GM10248 (cell line): ENCODE results near the gene FAIM2.

ENCODE experiments used
- CTCF ChIA-PET: fragments of 300-600 bp; sonication (Branson Sonifier 250); formaldehyde crosslinking; extraction: SDS; loops from one replicate; lab custom pipeline; 2021; ENCODE audit warnings: antibody characterized with exemption; lab: Yijun Ruan, JAX
- POLR2A ChIA-PET: fragments of 350-650 bp; sonication (Branson Sonifier 250); formaldehyde crosslinking; extraction: SDS; loops from one replicate; lab custom pipeline; 2020; ENCODE audit warnings: antibody characterized with exemption; lab: Yijun Ruan, JAX
- DNase-seq: peaks from one replicate; pipeline ENCODE4 v3.0.0; 2012; ENCODE audit errors: extremely low spot score
- CTCF ChIP-seq: IDR thresholded peaks from 2 replicates; pipeline ENCODE4 v1.5.1; 2012; ENCODE audit warnings: mild to moderate bottlenecking, low read depth; ENCODE audit errors: extremely low read depth, missing control alignments, control extremely low read depth

FAIM2 gene

GRCh38 chr12:49932533-49933130 is 28.9 kb upstream of the FAIM2 start:
- no peak for TF ChIP-seq CTCF
- ChIA-PET CTCF (interaction anchor here (2.0 to 10.0 kb wide), 3 partner anchors 10 to 35 kb away, joined by 10 to 65 read pairs (median 16); no protein-coding TSS in a partner anchor), POLR2A (no interaction called here)
- DNase-seq: no peak

- ChIA-PET POLR2A (no interaction called here), CTCF (interaction anchor here (0.9 to 10.0 kb wide), 5 partner anchors 10 to 179 kb away, joined by 3 to 65 read pairs (median 10); partner anchors contain the start of gene COX14)
- no peak for DNase-seq
- TF ChIP-seq CTCF: no peak
Observed at GRCh38 chr12:49932023-49932422, 28.3 kb upstream of the FAIM2 start.

DNA sequence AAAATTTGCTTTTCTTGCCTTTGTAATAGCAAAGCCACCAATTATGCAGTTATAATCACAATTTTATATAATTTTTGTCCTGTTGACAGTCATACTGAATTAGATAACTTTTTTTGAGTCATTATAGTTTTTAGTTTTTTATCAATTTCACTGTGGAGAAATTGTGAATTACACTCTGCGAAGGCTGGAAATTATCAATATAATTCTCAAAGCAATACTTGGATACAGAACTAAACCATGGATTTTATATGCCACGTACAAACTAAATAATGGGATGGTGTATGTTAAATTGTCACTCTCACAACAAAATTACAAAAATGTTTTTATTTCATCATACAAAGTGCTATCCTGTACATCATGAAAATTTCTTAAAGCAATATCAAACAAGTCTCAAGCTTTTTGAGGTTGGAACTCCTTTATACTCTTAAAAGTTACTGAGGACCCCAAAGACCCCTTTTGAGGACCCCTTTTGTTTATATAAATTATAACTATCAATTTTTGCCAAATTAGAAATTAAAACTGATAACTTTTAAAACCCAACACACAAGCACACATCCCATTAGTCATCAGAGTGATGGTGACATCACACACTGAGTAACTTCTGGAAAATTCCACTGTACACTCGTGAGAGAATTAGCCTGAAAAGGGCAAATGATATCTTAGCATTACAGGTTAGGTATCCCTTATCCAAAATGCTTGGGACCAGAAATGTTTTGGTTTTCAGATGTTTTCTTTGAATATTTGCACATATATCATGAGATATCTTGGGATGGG is 27.0 kb upstream of the FAIM2 start:
- CTCF ChIA-PET: interaction anchor here (0.7 to 10.0 kb wide), 4 partner anchors 12 to 36 kb away, joined by 3 to 65 read pairs (median 13); no protein-coding TSS in a partner anchor
- no peak for TF ChIP-seq CTCF
- POLR2A ChIA-PET: no interaction called here
- DNase-seq: no peak

DNA sequence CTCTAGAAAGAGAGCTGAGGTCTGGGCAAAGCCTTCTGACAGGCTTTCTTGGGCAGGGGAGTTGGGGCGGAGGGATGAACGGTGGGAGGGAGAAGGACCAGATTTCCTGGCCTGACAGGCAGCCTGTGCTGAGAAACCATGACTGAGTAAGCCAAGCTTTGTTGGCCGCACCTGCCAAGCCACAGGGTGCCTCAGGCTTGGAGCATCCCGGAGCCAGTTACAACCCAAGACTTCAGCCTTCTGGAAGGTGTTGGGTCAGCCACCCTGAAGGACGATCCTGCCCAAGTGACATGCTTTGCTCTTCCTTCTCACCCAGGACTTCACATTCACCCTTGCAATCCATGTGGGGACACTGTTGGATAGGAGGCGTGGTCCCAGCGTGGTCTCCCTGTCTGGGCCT is 25.9 kb upstream of the FAIM2 start:
- CTCF ChIA-PET: interaction anchor here (0.7 to 10.0 kb wide), 4 partner anchors 11 to 38 kb away, joined by 3 to 65 read pairs (median 10); no protein-coding TSS in a partner anchor
- TF ChIP-seq CTCF: no peak
- POLR2A ChIA-PET: no interaction called here
- DNase-seq: no peak

- ChIA-PET CTCF (interaction anchor here (0.7 to 10.0 kb wide), 5 partner anchors 13 to 39 kb away, joined by 3 to 65 read pairs (median 4); no protein-coding TSS in a partner anchor), POLR2A (no interaction called here)
- TF ChIP-seq CTCF: no peak
- DNase-seq: no peak
Observed at GRCh38 chr12:49928471-49928870, 24.8 kb upstream of the FAIM2 start.

DNA sequence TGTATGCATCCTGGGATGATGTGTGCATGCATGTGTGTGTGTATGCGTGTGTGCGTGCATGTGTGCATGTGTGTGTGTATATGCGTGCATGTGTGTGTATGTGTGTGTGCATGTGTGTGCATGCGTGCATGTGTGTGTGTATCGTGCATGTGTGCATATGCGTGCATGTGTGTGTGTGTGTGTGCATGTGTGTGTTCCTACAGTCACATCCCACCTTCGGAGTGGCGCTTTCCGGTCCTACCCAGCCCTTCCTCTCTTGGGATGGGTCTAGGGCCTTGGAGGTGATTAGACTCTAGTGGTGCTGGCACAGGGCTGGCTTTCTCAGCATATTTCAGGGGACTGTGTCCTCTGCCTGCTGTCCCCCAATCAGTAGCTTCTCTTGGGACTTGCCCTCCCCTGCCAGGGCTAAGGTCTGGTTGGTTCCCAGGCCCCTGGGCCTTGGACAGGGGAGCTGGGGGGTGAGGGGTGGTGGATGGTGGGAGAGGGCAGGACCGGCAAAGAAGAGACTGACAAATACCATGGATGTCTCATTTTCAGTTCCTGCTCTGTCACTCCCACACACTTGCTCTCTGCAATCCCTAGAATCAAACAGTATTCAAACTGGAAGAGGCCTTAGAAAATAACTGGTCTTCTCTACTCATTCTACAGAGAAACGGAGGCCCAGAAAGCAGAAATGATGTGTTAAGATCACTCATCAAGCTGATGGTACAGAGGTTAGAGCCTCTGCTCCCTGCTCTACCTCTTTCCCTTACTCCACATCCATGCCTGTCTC is 21.9 kb upstream of the FAIM2 start:
- DNase-seq: no peak
- ChIA-PET CTCF (interaction anchor here (2.5 to 10.0 kb wide), 2 partner anchors 21 to 41 kb away, joined by 7 to 65 read pairs; no protein-coding TSS in a partner anchor), POLR2A (no interaction called here)
- TF ChIP-seq CTCF: no peak
